ENCODE data around the gene FGD5. TPM values are rescaled to one million over a fixed set of nuclear protein-coding genes. Genes with fewer than 3 reads are reported as not detected.
A peak's percentile ranks its signal among the peaks of the same experiment; 100 is the strongest.

The FGD5 gene
- total and polyA plus RNA-seq, 9 of the 15 experiments (the other 6 are each of a cell fraction or from before 2014, with no cell fraction given) = 0.18 TPM; not detected in 8

GRCh38 chr3:14923476-14923875 is 104.7 kb downstream of the FGD5 start:
- Histone ChIP-seq H3K9me3 (replicated peaks; ENCODE audit: control insufficient read depth, insufficient read depth, low read depth, low read length) (no peaks in the 10 kb centered on the region), H3K9me1 (ENCODE audit: control insufficient read depth, insufficient read depth, low read length) (no peaks in the 10 kb centered on the region), H3K27me3 (ENCODE audit: control insufficient read depth in 2 of 2, insufficient read depth in 2 of 2, low read length in 2 of 2) (peaks cover 31 to 45% of the 10 kb centered on the region in 2 experiments), H3K4me3 (no peak overlapping the region), H2AFZ (ENCODE audit: low read depth, low read length) (no peak overlapping the region), H3K79me2 (ENCODE audit: control insufficient read depth, insufficient read depth, low read length) (no peaks in the 10 kb centered on the region), H3K27ac (ENCODE audit: extremely low read depth, low read depth, low read length) (no peak overlapping the region), H4K20me1 (replicated peaks; ENCODE audit: control insufficient read depth, insufficient read depth, low read length) (peaks cover 9% of the 10 kb centered on the region; the same call in 1 of the 2 replicates), H3K4me2 (ENCODE audit: insufficient read depth, low read length) (no peak overlapping the region), H3K36me3 (ENCODE audit: control insufficient read depth, insufficient read depth, low read length) (no peaks in the 10 kb centered on the region), H3K9ac (ENCODE audit: insufficient read depth in 1 of 2, low read depth in 2 of 2, low read length in 2 of 2) (0 out of 4 replicates have a peak overlapping the region, but pooled peaks of 1 of the 2 experiments have one; percentile 15), H3K4me1 (replicated peaks in 1 of 2; ENCODE audit: control insufficient read depth in 2 of 2, insufficient read depth in 2 of 2, low read length in 2 of 2) (peaks cover 0 to 3% of the 10 kb centered on the region in 2 experiments; a peak in 2 of 5 replicates)
- FAIRE-seq (no peak), DNase-seq (ENCODE audit: extremely low read depth in 1 of 4, low spot score in 3 of 4) (no peak), ATAC-seq (no peak)
- POLR2A ChIA-PET = interaction anchor here (0.6 to 1.3 kb wide), 3 partner anchors 10 to 100 kb away, joined by 3 read pairs; no protein-coding TSS in a partner anchor
- intact Hi-C loops (cut with micrococcal nuclease) = loop anchor here (5.0 to 10.0 kb wide), 4 partner anchors 281 to 1026 kb away; partner anchors contain the start of gene CAPN7
- in situ Hi-C loops (cut with MboI) = loop anchor here (5.0 to 25.0 kb wide), 3 partner anchors 126 to 1261 kb away; no protein-coding TSS in a partner anchor
- no TSS peak for BruUV-seq (replicated peaks)
- no peak for TF ChIP-seq POLR2B (IDR thresholded peaks at IDR 0.05; ENCODE audit: low read depth, partially characterized antibody)
- TF ChIP-seq RFX5 (IDR thresholded peaks at IDR 0.05; ENCODE audit: low read depth, low read length) = no peak
- TF ChIP-seq NCOA1 (IDR thresholded peaks at IDR 0.05; ENCODE audit: low read depth) = no peak
- no peak for TF ChIP-seq ZFPM2 (CRISPR knock-in tag; IDR thresholded peaks at IDR 0.05)
- TF ChIP-seq KLF10 (CRISPR knock-in tag; IDR thresholded peaks at IDR 0.05) = no peak
- TF ChIP-seq, protein P1, sequence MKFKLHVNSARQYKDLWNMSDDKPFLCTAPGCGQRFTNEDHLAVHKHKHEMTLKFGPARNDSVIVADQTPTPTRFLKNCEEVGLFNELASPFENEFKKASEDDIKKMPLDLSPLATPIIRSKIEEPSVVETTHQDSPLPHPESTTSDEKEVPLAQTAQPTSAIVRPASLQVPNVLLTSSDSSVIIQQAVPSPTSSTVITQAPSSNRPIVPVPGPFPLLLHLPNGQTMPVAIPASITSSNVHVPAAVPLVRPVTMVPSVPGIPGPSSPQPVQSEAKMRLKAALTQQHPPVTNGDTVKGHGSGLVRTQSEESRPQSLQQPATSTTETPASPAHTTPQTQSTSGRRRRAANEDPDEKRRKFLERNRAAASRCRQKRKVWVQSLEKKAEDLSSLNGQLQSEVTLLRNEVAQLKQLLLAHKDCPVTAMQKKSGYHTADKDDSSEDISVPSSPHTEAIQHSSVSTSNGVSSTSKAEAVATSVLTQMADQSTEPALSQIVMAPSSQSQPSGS (CRISPR knock-in tag; IDR thresholded peaks at IDR 0.05) = no peak
- TF ChIP-seq, protein P2, sequence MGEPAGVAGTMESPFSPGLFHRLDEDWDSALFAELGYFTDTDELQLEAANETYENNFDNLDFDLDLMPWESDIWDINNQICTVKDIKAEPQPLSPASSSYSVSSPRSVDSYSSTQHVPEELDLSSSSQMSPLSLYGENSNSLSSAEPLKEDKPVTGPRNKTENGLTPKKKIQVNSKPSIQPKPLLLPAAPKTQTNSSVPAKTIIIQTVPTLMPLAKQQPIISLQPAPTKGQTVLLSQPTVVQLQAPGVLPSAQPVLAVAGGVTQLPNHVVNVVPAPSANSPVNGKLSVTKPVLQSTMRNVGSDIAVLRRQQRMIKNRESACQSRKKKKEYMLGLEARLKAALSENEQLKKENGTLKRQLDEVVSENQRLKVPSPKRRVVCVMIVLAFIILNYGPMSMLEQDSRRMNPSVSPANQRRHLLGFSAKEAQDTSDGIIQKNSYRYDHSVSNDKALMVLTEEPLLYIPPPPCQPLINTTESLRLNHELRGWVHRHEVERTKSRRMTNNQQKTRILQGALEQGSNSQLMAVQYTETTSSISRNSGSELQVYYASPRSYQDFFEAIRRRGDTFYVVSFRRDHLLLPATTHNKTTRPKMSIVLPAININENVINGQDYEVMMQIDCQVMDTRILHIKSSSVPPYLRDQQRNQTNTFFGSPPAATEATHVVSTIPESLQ (CRISPR knock-in tag; IDR thresholded peaks at IDR 0.05) = no peak
- 2% methylated on average over 6 of the region's 6 CpGs for WGBS (ENCODE audit: insufficient coverage, low coverage, missing lambda C conversion rate)
- CTCF ChIA-PET (ENCODE audit: low intra/inter-chr PET ratio) = no interaction called here

Measured in K562 (cell line).